IMR-90 (cell line): Measurements from ENCODE around the gene FAM227B. TPM values are rescaled to one million over a fixed set of nuclear protein-coding genes. Genes with fewer than 3 reads are reported as not detected.

ENCODE experiments used
- ATAC-seq: fragments of 200-7000 bp; cut with Tn5 transposase; 2 replicates; pipeline ENCODE4 v1.9.1; 2020; ENCODE audit warnings: low read depth, mild to moderate bottlenecking, moderate library complexity
- BruUV-seq: library from RNA; stranded (reverse); fragments of 400-500 nt; replicated peaks from 2 replicates; lab custom pipeline; 2021; lab: Mats Ljungman, UMichigan
- CTCF ChIA-PET: fragments of 300-600 bp; formaldehyde crosslinking; extraction: SDS; loops from one replicate; lab custom pipeline; 2021; ENCODE audit warnings: antibody characterized with exemption; lab: Yijun Ruan, JAX
- POLR2A ChIA-PET: fragments of 300-600 bp; sonication (Branson Sonifier 250); formaldehyde crosslinking; loops from one replicate; lab custom pipeline; 2022; ENCODE audit warnings: antibody characterized with exemption; ENCODE audit not compliant: unreplicated experiment; lab: Charles Lee
- DNase-seq: peaks from one replicate; pipeline ENCODE4 v3.0.0; 2013
- H2AFZ ChIP-seq: replicated peaks from 2 replicates; pipeline ENCODE3; 2013; ENCODE audit warnings: low read length, mild to moderate bottlenecking; ENCODE audit not compliant: poor library complexity
- H2AK5ac ChIP-seq: 2 replicates; pipeline ENCODE4 v1.6.1; 2013; ENCODE audit warnings: low read depth, low read length, inconsistent platforms
- H2AK9ac ChIP-seq: replicated peaks from 2 replicates; pipeline ENCODE3; 2013; ENCODE audit warnings: mild to moderate bottlenecking, low read depth, low read length, moderate library complexity; ENCODE audit not compliant: poor library complexity
- H2BK120ac ChIP-seq: 2 replicates; pipeline ENCODE4 v1.6.1; 2013; ENCODE audit warnings: low read depth, low read length, inconsistent platforms
- H2BK15ac ChIP-seq: 3 replicates; pipeline ENCODE4 v1.6.1; 2013; ENCODE audit warnings: low read depth, low read length, inconsistent platforms
- H2BK20ac ChIP-seq: 2 replicates; pipeline ENCODE4 v1.6.1; 2013; ENCODE audit warnings: low read depth, mild to moderate bottlenecking, inconsistent platforms, low read length, moderate library complexity
- H2BK5ac ChIP-seq: 2 replicates; pipeline ENCODE4 v1.6.1; 2013; ENCODE audit warnings: mild to moderate bottlenecking, low read depth, low read length, inconsistent platforms; ENCODE audit not compliant: poor library complexity, severe bottlenecking
- H3K14ac ChIP-seq: replicated peaks from 2 replicates; pipeline ENCODE4 v1.6.1; 2013; ENCODE audit warnings: low read depth, low read length, inconsistent platforms
- H3K18ac ChIP-seq: 2 replicates; pipeline ENCODE4 v1.6.1; 2013; ENCODE audit warnings: low read depth, low read length, control low read depth
- H3K23ac ChIP-seq: 2 replicates; pipeline ENCODE4 v1.6.1; 2013; ENCODE audit warnings: low read depth, low read length, inconsistent platforms
- H3K27ac ChIP-seq: 2 replicates; pipeline ENCODE4 v1.5.1; 2013; ENCODE audit warnings: mild to moderate bottlenecking, control low read depth, low read length; ENCODE audit not compliant: insufficient read depth
- H3K27me3 ChIP-seq: 2 replicates; pipeline ENCODE4 v1.6.1; 2013; ENCODE audit warnings: low read length; ENCODE audit not compliant: control insufficient read depth, insufficient read depth
- H3K36me3 ChIP-seq: 2 replicates; pipeline ENCODE4 v1.6.1; 2013; ENCODE audit warnings: low read length, mixed read lengths; ENCODE audit not compliant: control insufficient read depth, insufficient read depth
- H3K4ac ChIP-seq: 2 replicates; pipeline ENCODE4 v1.6.1; 2013; ENCODE audit warnings: low read depth, low read length, inconsistent platforms
- H3K4me1 ChIP-seq: 2 replicates; pipeline ENCODE4 v1.6.1; 2013; ENCODE audit warnings: low read length, mixed read lengths; ENCODE audit not compliant: control insufficient read depth, insufficient read depth
- H3K4me2 ChIP-seq: 2 replicates; pipeline ENCODE4 v1.6.1; 2013; ENCODE audit warnings: low read depth, mild to moderate bottlenecking, control low read depth, low read length, moderate library complexity
- H3K4me3 ChIP-seq: 2 replicates; pipeline ENCODE4 v1.5.1; 2013; ENCODE audit warnings: low read depth, mild to moderate bottlenecking, control low read depth, low read length, moderate library complexity; ENCODE audit not compliant: insufficient read depth
- H3K56ac ChIP-seq: 2 replicates; pipeline ENCODE4 v1.6.1; 2013; ENCODE audit warnings: low read length, inconsistent platforms; ENCODE audit not compliant: insufficient read depth; ENCODE audit errors: extremely low read depth
- H3K79me1 ChIP-seq, 2 experiments: 2 replicates each; pipeline ENCODE4 v1.6.1; 2013; ENCODE audit warnings: low read length in 2 of 2, inconsistent platforms in 1 of 2, low read depth in 1 of 2
- H3K9ac ChIP-seq: 2 replicates; pipeline ENCODE4 v1.6.1; 2013; ENCODE audit warnings: low read depth, low read length, control low read depth
- H3K9me1 ChIP-seq: 2 replicates; pipeline ENCODE4 v1.6.1; 2013; ENCODE audit warnings: low read length, inconsistent platforms; ENCODE audit not compliant: insufficient read depth
- H3K9me3 ChIP-seq: 2 replicates; pipeline ENCODE4 v1.6.1; 2013; ENCODE audit warnings: low read length; ENCODE audit not compliant: control insufficient read depth, insufficient read depth
- H4K20me1 ChIP-seq: 2 replicates; pipeline ENCODE4 v1.6.1; 2013; ENCODE audit warnings: low read length, inconsistent platforms; ENCODE audit not compliant: insufficient read depth
- H4K5ac ChIP-seq: 2 replicates; pipeline ENCODE4 v1.6.1; 2013; ENCODE audit warnings: mild to moderate bottlenecking, low read depth, low read length, control low read depth
- H4K8ac ChIP-seq, 2 experiments: 2 replicates each; pipeline ENCODE4 v1.6.1; 2013; ENCODE audit warnings: low read depth in 2 of 2, low read length in 2 of 2, control low read depth in 1 of 2, inconsistent platforms in 1 of 2
- H4K91ac ChIP-seq: 2 replicates; pipeline ENCODE4 v1.6.1; 2013; ENCODE audit warnings: low read depth, low read length, inconsistent platforms; ENCODE audit not compliant: insufficient read depth
- CEBPB ChIP-seq: IDR thresholded peaks from 2 replicates; pipeline ENCODE4 v1.6.1; 2012; ENCODE audit warnings: low read depth, low read length, improper control_type of control experiment
- MAFK ChIP-seq: IDR thresholded peaks from 2 replicates; pipeline ENCODE4 v1.6.1; 2012; ENCODE audit warnings: low read depth, low read length, improper control_type of control experiment
- MAZ ChIP-seq: IDR thresholded peaks from 2 replicates; pipeline ENCODE4 v1.6.1; 2012; ENCODE audit warnings: low read depth, mild to moderate bottlenecking, low read length, improper control_type of control experiment, moderate library complexity, borderline replicate concordance
- dilution Hi-C: fragments of 300-500 bp; cut with HindIII; formaldehyde crosslinking; loops from one replicate; pipeline ENCODE4 v1.14.3; 2018; ENCODE audit warnings: low sequenced_read_pairs; ENCODE audit not compliant: unreplicated experiment
- in situ Hi-C: fragments of 300-500 bp; cut with MboI; formaldehyde crosslinking; loops from 3 replicates; pipeline ENCODE4 v1.14.3; 2019; ENCODE audit warnings: low sequenced_read_pairs, inconsistent platforms, mixed read lengths
- intact Hi-C: fragments of 100-400 bp; cut with micrococcal nuclease; formaldehyde crosslinking; loops from 2 replicates; pipeline ENCODE4 v1.10.0; 2022
- polyA plus RNA-seq, 3 experiments: library from polyadenylated mRNA; depleted of rRNA; stranded (reverse); fragments of >200 nt; gene quantifications; 2 replicates each; pipeline ENCODE4 v1.2.3, GENCODE V29; 2012; ENCODE audit warnings: low replicate concordance in 1 of 3
- total RNA-seq: library from RNA; depleted of rRNA; stranded (reverse); fragments of >200 nt; gene quantifications from 2 replicates; pipeline ENCODE4 v1.2.3, GENCODE V29; 2012

FAM227B gene
- total and polyA plus RNA-seq, 2 of the 4 experiments (the other 2 are of a cell fraction): 1.8 to 3.0 TPM

GRCh38 chr15:49415638-49416037 is 205.0 kb downstream of the FAM227B start (continued):
- no peak for TF ChIP-seq MAZ

DNA sequence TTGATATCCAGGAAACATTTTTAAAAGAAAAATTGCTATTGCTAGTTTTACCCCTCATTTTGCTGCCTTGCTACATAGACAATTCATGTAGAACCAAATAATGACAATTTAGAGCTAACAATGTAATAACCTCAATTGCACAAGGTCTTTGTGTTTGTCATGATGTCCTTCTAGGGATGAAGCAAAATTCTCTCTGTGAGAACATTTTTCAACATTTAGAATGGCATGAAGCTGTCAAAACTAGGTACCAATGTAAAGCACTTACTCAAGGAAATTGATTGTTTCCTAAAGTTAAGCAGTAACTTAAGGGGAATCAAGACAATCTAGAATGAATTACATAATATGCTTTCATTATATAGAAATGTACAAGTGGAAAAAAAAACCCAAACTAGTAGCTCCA is 205.5 kb downstream of the FAM227B start:
- Histone ChIP-seq H3K27me3 (no peaks in the 10 kb centered on the region), H2BK120ac (peak overlapping the region; percentile 75), H3K79me1 (no peaks in the 10 kb centered on the region), H4K20me1 (no peaks in the 10 kb centered on the region), H4K5ac (peak overlapping the region; percentile 16; the same call in 1 of the 2 replicates), H2AFZ (no peak overlapping the region), H3K4me1 (peaks cover 2% of the 10 kb centered on the region; the same call in 1 of the 2 replicates), H4K91ac (peak overlapping the region; percentile 45; the same call in 1 of the 2 replicates), H3K27ac (peak overlapping the region; percentile 86; the same call in 1 of the 2 replicates), H3K9me1 (no peaks in the 10 kb centered on the region), H3K18ac (peak overlapping the region; percentile 97), H3K4me3 (no peak overlapping the region), H3K23ac (peak overlapping the region; percentile 85; the same call in 1 of the 2 replicates), H3K4me2 (peak overlapping the region; percentile 81; the same call in 1 of the 2 replicates), H4K8ac (peak overlapping the region in 1 of 2 experiments; percentile 80; a peak in 2 of 4 replicates), H3K56ac (peak overlapping the region; percentile 61; the same call in 1 of the 2 replicates), H2AK9ac (no peak overlapping the region), H3K4ac (peak overlapping the region; percentile 80), H2BK15ac (peak overlapping the region; percentile 27; the same call in 1 of the 3 replicates), H3K36me3 (no peaks in the 10 kb centered on the region), H2AK5ac (peak overlapping the region; percentile 49; the same call in 1 of the 2 replicates), H2BK20ac (peak overlapping the region; percentile 60), H3K14ac (peak overlapping the region; percentile 77; the same call in 1 of the 2 replicates), H3K9me3 (no peaks in the 10 kb centered on the region), H2BK5ac (peak overlapping the region; percentile 88), H3K9ac (no peak overlapping the region)
- ATAC-seq: no peak
- intact Hi-C loops: no loop called here
- BruUV-seq: no TSS peak
- no peak for DNase-seq
- TF ChIP-seq CEBPB (peak; percentile 38; the same call in 1 of the 2 replicates), MAFK (no peak)
- POLR2A ChIA-PET: no interaction called here
- in situ Hi-C loops: loop anchor here (25.0 kb wide), 2 partner anchors 553 to 897 kb away; no protein-coding TSS in a partner anchor
- dilution Hi-C loops: no loop called here
- CTCF ChIA-PET: no interaction called here
